K562 (cell line): ENCODE data around the gene PSAP. TPM values are rescaled to one million over a fixed set of nuclear protein-coding genes. Genes with fewer than 3 reads are reported as not detected.
A peak's percentile ranks its signal among the peaks of the same experiment; 100 is the strongest.

Experiments
- ARID2 ChIP-seq: fragments of 450-650 bp; IDR thresholded peaks from 2 replicates; pipeline ENCODE4 v1.6.1; 2017; ENCODE audit warnings: antibody characterized with exemption, mild to moderate bottlenecking
- ATF3 ChIP-seq, 2 experiments: fragments of 450-650 bp in 1 of 2; sonication (generic) in 1 of 2; formaldehyde crosslinking in 1 of 2; IDR thresholded peaks in 1 of 2; conservative IDR thresholded peaks in 1 of 2; 2 replicates each; pipeline versions ENCODE4 v1.6.1 to v1.8.1; 2016 to 2023; ENCODE audit warnings: mild to moderate bottlenecking in 2 of 2, moderate library complexity in 2 of 2, inconsistent platforms in 1 of 2, missing genetic modification reagents in 1 of 2
- BACH1 ChIP-seq: fragments of 200-800 bp; sonication (Bioruptor generic); IDR thresholded peaks from 2 replicates; pipeline ENCODE4 v1.6.1; 2016; ENCODE audit warnings: missing genetic modification characterization, missing compliant biosample characterization
- BRF1 ChIP-seq: IDR thresholded peaks from 3 replicates; pipeline ENCODE4 v1.6.1; 2011; ENCODE audit warnings: borderline replicate concordance, mild to moderate bottlenecking; ENCODE audit not compliant: insufficient read length; ENCODE audit errors: extremely low read depth
- CBFA2T2 ChIP-seq: fragments of 450-650 bp; conservative IDR thresholded peaks from 2 replicates; pipeline ENCODE4 v1.6.1; 2017; ENCODE audit warnings: mild to moderate bottlenecking
- E2F3 ChIP-seq: fragments of 250-450 bp; sonication (Bioruptor Pico); IDR thresholded peaks from 2 replicates; pipeline ENCODE4 v1.4.0; 2020; ENCODE audit warnings: mild to moderate bottlenecking
- ELF2 ChIP-seq: fragments of 250-450 bp; sonication (Bioruptor Pico); IDR thresholded peaks from 2 replicates; pipeline ENCODE4 v1.5.0; 2021; ENCODE audit warnings: mild to moderate bottlenecking
- GATA2 ChIP-seq: sonication (generic); formaldehyde crosslinking; IDR thresholded peaks from 2 replicates; pipeline ENCODE4 v1.4.0; 2020; ENCODE audit warnings: mild to moderate bottlenecking, missing genetic modification reagents
- KAT7 ChIP-seq: sonication (generic); formaldehyde crosslinking; IDR thresholded peaks from 2 replicates; pipeline ENCODE4 v1.8.0; 2022; ENCODE audit warnings: missing genetic modification reagents, mild to moderate bottlenecking, borderline replicate concordance
- KHSRP ChIP-seq: fragments of 450-650 bp; IDR thresholded peaks from 2 replicates; pipeline ENCODE4 v1.6.1; 2017
- LARP7 ChIP-seq: fragments of 450-650 bp; IDR thresholded peaks from 2 replicates; pipeline ENCODE4 v1.6.1; 2016
- NR3C1 ChIP-seq: sonication (generic); formaldehyde crosslinking; IDR thresholded peaks from 2 replicates; pipeline ENCODE4 v1.8.1; 2022; ENCODE audit warnings: missing genetic modification reagents
- PREB ChIP-seq: sonication (generic); formaldehyde crosslinking; IDR thresholded peaks from 2 replicates; pipeline ENCODE4 v1.8.1; 2023; ENCODE audit warnings: mild to moderate bottlenecking, missing genetic modification reagents
- SAFB2 ChIP-seq: fragments of 200-400 bp; formaldehyde crosslinking; IDR thresholded peaks from 2 replicates; pipeline ENCODE4 v1.6.1; 2018; ENCODE audit warnings: borderline replicate concordance, low read length, low read depth, moderate library complexity; ENCODE audit not compliant: severe bottlenecking
- SAP30 ChIP-seq: fragments of 200-600 bp; sonication (generic); IDR thresholded peaks from 2 replicates; pipeline ENCODE4 v1.6.1; 2012; ENCODE audit warnings: borderline replicate concordance, low read depth, mild to moderate bottlenecking, moderate library complexity, low read length, control low read depth, inconsistent platforms; ENCODE audit not compliant: insufficient read depth, poor library complexity, severe bottlenecking
- SMARCB1 ChIP-seq: IDR thresholded peaks from 2 replicates; pipeline ENCODE4 v1.6.1; 2011; ENCODE audit warnings: improper control_type of control experiment, low read depth; ENCODE audit not compliant: insufficient read length
- SP1 ChIP-seq: sonication (generic); formaldehyde crosslinking; IDR thresholded peaks from 2 replicates; pipeline ENCODE4 v1.8.1; 2022; ENCODE audit warnings: mild to moderate bottlenecking, missing genetic modification reagents
- TBL1XR1 ChIP-seq, 2 experiments: IDR thresholded peaks; 2 replicates each; pipeline ENCODE4 v1.6.1; 2012; ENCODE audit warnings: improper control_type of control experiment in 2 of 2, low read length in 2 of 2, mild to moderate bottlenecking in 1 of 2
- USF1 ChIP-seq: sonication (generic); formaldehyde crosslinking; IDR thresholded peaks from 2 replicates; pipeline ENCODE4 v1.9.0; 2022; ENCODE audit warnings: mild to moderate bottlenecking, missing genetic modification reagents
- XRCC3 ChIP-seq: fragments of 450-650 bp; IDR thresholded peaks from 2 replicates; pipeline ENCODE4 v1.6.1; 2017; ENCODE audit warnings: mild to moderate bottlenecking, moderate library complexity
- ZNF239 ChIP-seq: fragments of 250-450 bp; sonication (Bioruptor Pico); IDR thresholded peaks from 2 replicates; pipeline ENCODE4 v1.4.0; 2020; ENCODE audit warnings: mild to moderate bottlenecking
- ZNF75A ChIP-seq: fragments of 450-650 bp; formaldehyde crosslinking; IDR thresholded peaks from 2 replicates; pipeline ENCODE4 v1.4.0; 2020; ENCODE audit warnings: mild to moderate bottlenecking
- ZNF778 ChIP-seq: fragments of 450-650 bp; formaldehyde crosslinking; IDR thresholded peaks from 2 replicates; pipeline ENCODE4 v1.4.0; 2020; ENCODE audit warnings: mild to moderate bottlenecking, moderate library complexity
- polyA plus RNA-seq, 8 experiments: library from polyadenylated mRNA; depleted of rRNA in 4 of 8; stranded (reverse) in 5 of 8; unstranded in 3 of 8; fragments of >200 nt; fragmentation: Nextera tagmentation in 2 of 8; fragmentation: Illumina TruSeq in 1 of 8; extraction: Ambion mirVana in 2 of 8; extraction: Trizol in 1 of 8; gene quantifications; 2 replicates each; pipeline versions ENCODE4 v1.2.1 to v1.2.3, GENCODE V29; 2011 to 2014; ENCODE audit warnings: inconsistent platforms in 1 of 8, missing spikeins in 1 of 8
- total RNA-seq, 7 experiments: library from RNA; depleted of rRNA in 6 of 7; stranded (reverse); fragments of >200 nt in 6 of 7; fragmentation: Illumina TruSeq in 2 of 7; extraction: Trizol in 2 of 7; gene quantifications; 2 replicates each; pipeline versions ENCODE4 v1.2.1 to v1.2.3, GENCODE V29; 2011 to 2021; ENCODE audit warnings: low replicate concordance in 1 of 7
- TF ChIP-seq, protein P1 (sequence below): sonication (generic); IDR thresholded peaks from 2 replicates; pipeline ENCODE4 v1.6.1; 2016
- TF ChIP-seq, protein P2 (sequence below): fragments of 250-450 bp; sonication (Bioruptor Pico); IDR thresholded peaks from 2 replicates; pipeline ENCODE4 v1.8.0; 2021; ENCODE audit warnings: moderate library complexity, mild to moderate bottlenecking, inconsistent platforms

Gene PSAP
- total and polyA plus RNA-seq, 9 of the 15 experiments (the other 6 are each of a cell fraction or from before 2014, with no cell fraction given), result 245 to 700 (median 429) TPM

GRCh38 chr10:71888623-71889387 is 37.8 kb upstream of the PSAP start (continued):
- TF ChIP-seq KAT7 (CRISPR knock-in tag), result peak; percentile 94; the same call in 1 of the 2 replicates
- peak; percentile 60; the same call in 1 of the 2 replicates for TF ChIP-seq ELF2 (CRISPR knock-in tag)
- peak; percentile 64; the same call in 1 of the 2 replicates for TF ChIP-seq NR3C1 (CRISPR knock-in tag)
- TF ChIP-seq, protein P1, sequence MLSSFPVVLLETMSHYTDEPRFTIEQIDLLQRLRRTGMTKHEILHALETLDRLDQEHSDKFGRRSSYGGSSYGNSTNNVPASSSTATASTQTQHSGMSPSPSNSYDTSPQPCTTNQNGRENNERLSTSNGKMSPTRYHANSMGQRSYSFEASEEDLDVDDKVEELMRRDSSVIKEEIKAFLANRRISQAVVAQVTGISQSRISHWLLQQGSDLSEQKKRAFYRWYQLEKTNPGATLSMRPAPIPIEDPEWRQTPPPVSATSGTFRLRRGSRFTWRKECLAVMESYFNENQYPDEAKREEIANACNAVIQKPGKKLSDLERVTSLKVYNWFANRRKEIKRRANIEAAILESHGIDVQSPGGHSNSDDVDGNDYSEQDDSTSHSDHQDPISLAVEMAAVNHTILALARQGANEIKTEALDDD, result no peak
- TF ChIP-seq BACH1 (tag), result peak; percentile 62; the same call in 1 of the 2 replicates
- TF ChIP-seq KHSRP, result 0 out of 2 replicates have a peak, but pooled peaks have one; percentile 4
- TF ChIP-seq SP1, result no peak
- TF ChIP-seq GATA2 (CRISPR knock-in tag), result 0 out of 2 replicates have a peak, but pooled peaks have one; percentile 15
- no peak for TF ChIP-seq ZNF239 (CRISPR knock-in tag)
- no peak for TF ChIP-seq ZNF778 (CRISPR knock-in tag)
- no peak for TF ChIP-seq TBL1XR1 (IDR thresholded peaks at IDR 0.05; ENCODE audit: low read length in 2 of 2)
- no peak for TF ChIP-seq BRF1
- no peak for TF ChIP-seq SAFB2
- TF ChIP-seq SMARCB1, result peak; percentile 66
- TF ChIP-seq USF1 (CRISPR knock-in tag), result no peak
- TF ChIP-seq PREB, result no peak
- peak; percentile 71 for TF ChIP-seq E2F3 (CRISPR knock-in tag)
- no peak for TF ChIP-seq CBFA2T2
- TF ChIP-seq XRCC3, result no peak
- peak; percentile 92 for TF ChIP-seq ATF3 (IDR thresholded peaks at IDR 0.05)
- TF ChIP-seq ATF3 (CRISPR knock-in tag; conservative IDR thresholded peaks at IDR 0.05), result no peak
- no peak for TF ChIP-seq LARP7
- TF ChIP-seq SAP30, result no peak
- no peak for TF ChIP-seq ZNF75A (CRISPR knock-in tag)
- no peak for TF ChIP-seq ARID2
- TF ChIP-seq, protein P2, sequence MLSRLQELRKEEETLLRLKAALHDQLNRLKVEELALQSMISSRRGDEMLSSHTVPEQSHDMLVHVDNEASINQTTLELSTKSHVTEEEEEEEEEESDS (CRISPR knock-in tag), result no peak
